BE2C (cell line): ENCODE measurements around the gene COX6B2.

Experiments used
- DNase-seq: peaks from one replicate; pipeline ENCODE4 v3.0.0-alpha.2; 2020
- H3K27me3 ChIP-seq: fragments of 250-450 bp; sonication (Bioruptor Pico); 2 replicates; pipeline ENCODE4 v1.5.1; 2020; ENCODE audit warnings: mild to moderate bottlenecking
- H3K36me3 ChIP-seq: fragments of 250-450 bp; sonication (Bioruptor Pico); 2 replicates; pipeline ENCODE4 v1.5.1; 2020; ENCODE audit warnings: mild to moderate bottlenecking
- H3K4me1 ChIP-seq: fragments of 250-450 bp; sonication (Bioruptor Pico); 2 replicates; pipeline ENCODE4 v1.5.1; 2020
- H3K4me3 ChIP-seq: 2 replicates; pipeline ENCODE4 v1.5.1; 2011; ENCODE audit warnings: low read depth, low read length
- H3K9me3 ChIP-seq: fragments of 250-450 bp; sonication (Bioruptor Pico); 2 replicates; pipeline ENCODE4 v1.5.1; 2020
- TF ChIP-seq, protein P1 (sequence below): IDR thresholded peaks from 2 replicates; pipeline ENCODE4 v1.5.1; 2012; ENCODE audit warnings: mild to moderate bottlenecking, low read depth, low read length

Gene COX6B2

GRCh38 chr19:55325172-55325571 lies 29.3 kb downstream of the COX6B2 start, which contains the start of gene TMEM150B:
Gene TMEM150B (minus strand): TSS chr19:55325341. CDS start chr19:55321036, 4,305 bp downstream.
- TF ChIP-seq, protein P1, sequence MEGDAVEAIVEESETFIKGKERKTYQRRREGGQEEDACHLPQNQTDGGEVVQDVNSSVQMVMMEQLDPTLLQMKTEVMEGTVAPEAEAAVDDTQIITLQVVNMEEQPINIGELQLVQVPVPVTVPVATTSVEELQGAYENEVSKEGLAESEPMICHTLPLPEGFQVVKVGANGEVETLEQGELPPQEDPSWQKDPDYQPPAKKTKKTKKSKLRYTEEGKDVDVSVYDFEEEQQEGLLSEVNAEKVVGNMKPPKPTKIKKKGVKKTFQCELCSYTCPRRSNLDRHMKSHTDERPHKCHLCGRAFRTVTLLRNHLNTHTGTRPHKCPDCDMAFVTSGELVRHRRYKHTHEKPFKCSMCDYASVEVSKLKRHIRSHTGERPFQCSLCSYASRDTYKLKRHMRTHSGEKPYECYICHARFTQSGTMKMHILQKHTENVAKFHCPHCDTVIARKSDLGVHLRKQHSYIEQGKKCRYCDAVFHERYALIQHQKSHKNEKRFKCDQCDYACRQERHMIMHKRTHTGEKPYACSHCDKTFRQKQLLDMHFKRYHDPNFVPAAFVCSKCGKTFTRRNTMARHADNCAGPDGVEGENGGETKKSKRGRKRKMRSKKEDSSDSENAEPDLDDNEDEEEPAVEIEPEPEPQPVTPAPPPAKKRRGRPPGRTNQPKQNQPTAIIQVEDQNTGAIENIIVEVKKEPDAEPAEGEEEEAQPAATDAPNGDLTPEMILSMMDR: no peak
- DNase-seq: no peak
- Histone ChIP-seq H3K27me3 (no peaks in the 10 kb centered on the region), H3K4me3 (no peak within 1 kb of the TSS), H3K9me3 (no peaks in the 10 kb centered on the region), H3K4me1 (no peaks in the 10 kb centered on the region), H3K36me3 (no peaks in the 10 kb centered on the region)

DNA sequence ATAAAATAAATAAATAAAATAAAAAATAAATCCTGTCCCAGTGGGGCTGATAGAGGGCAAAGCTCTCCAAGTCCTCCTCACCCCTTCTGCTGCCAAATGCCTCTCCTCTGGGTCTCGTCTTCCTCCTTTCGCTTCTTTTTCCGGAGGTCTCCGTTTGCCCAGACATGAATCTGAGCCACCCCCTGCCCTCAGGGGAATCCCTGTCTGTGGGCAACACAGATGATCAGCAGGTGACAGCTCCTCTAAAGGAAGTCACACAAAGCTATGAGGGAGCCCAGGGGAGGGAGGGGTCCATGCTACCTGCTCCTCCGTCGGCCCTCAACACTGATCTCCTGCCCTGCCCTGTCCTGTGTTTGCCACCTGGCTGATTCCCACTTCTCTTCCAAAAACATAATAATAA lies 29.9 kb downstream of the COX6B2 start:
- TF ChIP-seq, protein P1: no peak
- Histone ChIP-seq H3K4me1 (no peaks in the 10 kb centered on the region; the same call in 1 of the 2 replicates), H3K4me3 (no peak overlapping the region), H3K36me3 (no peaks in the 10 kb centered on the region), H3K9me3 (no peaks in the 10 kb centered on the region), H3K27me3 (no peaks in the 10 kb centered on the region)
- DNase-seq: no peak

GRCh38 chr19:55322204-55322885 lies 32.2 kb downstream of the COX6B2 start:
- TF ChIP-seq, protein P1: no peak
- no peaks in the 10 kb centered on the region; the same call in 1 of the 2 replicates for H3K4me1 ChIP-seq
- H3K4me3 ChIP-seq: no peak overlapping the region

DNA sequence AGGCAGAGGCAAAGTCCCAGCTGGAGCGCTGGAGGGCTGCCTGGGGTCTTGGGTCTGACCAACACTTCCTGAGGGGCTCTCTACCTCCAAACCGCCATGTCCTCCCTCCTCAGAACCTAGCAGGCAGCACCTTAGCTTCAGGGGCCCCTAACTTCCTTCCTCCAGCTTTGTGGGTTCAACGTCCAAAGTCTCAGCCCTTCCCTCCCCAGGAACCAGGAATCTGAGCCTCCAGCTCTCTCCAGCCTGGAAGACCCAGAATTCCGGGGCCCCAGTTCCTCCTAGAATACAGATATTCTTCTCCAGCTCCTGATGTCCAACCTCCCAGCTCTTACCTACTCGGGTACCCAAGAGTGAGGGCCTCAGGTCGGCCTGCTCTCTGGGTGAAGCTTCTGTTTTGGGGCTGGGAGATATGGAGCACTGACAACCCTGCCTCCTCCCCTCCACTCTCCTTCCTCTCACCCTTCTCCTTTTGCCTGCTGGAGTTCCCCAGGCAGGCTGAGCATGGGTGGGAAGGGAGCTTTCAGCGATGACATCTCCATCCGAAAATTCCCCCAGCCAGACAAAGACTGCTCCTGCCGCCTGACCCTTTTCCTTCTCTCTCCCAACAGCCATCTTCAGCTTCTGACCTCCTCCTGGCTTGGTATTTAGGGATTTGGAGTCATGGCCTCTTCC lies 32.9 kb downstream of the COX6B2 start:
- TF ChIP-seq, protein P1: no peak
- Histone ChIP-seq H3K4me3 (no peak overlapping the region), H3K9me3 (no peaks in the 10 kb centered on the region), H3K36me3 (no peaks in the 10 kb centered on the region), H3K4me1 (no peaks in the 10 kb centered on the region; the same call in 1 of the 2 replicates), H3K27me3 (no peaks in the 10 kb centered on the region)
- no peak for DNase-seq

More at GRCh38 chr19:55322204-55322885, 32.2 kb downstream of the COX6B2 start:
- no peak for DNase-seq
- no peaks in the 10 kb centered on the region for H3K9me3 ChIP-seq
- H3K36me3 ChIP-seq: no peaks in the 10 kb centered on the region
- H3K27me3 ChIP-seq: no peaks in the 10 kb centered on the region

DNA sequence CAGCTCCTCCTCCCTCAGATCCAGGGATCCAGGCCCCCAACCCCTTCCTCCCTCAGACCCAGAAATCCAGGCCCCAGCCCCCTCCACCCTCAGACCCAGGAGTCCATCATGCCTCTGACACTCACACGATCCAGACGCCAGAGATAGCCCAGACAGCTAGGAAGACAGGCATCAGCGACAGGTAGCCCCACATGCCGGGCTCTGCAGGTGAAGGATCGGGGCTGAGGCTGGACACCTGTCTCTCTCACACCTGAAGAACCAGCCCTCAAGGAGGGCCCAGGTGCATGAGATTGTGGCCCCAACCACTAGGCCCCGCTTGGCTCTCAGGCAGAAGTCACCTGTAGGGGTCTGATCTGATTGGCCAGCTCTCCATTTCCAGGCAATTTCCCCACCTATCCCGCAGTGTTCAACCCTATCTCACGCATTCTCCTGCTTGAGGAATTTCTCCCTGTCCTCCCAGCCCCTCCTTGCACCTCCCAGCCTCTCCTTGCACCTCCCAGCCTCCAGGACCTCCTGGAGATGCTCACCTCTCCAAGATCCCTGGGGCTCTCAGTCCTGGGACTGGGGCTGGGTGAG lies 33.6 kb downstream of the COX6B2 start:
- no peak for DNase-seq
- Histone ChIP-seq H3K36me3 (no peaks in the 10 kb centered on the region), H3K27me3 (no peaks in the 10 kb centered on the region), H3K4me3 (no peak overlapping the region), H3K9me3 (no peaks in the 10 kb centered on the region), H3K4me1 (no peaks in the 10 kb centered on the region; the same call in 1 of the 2 replicates)
- TF ChIP-seq, protein P1: no peak
